ENCODE results near the gene LHX3.

The LHX3 gene

GRCh38 chr9:136231478-136232297 is 26.8 kb upstream of the LHX3 start:
- H3K9me2 ChIP-seq (replicated peaks; ENCODE audit: low read depth, low read length): no peaks in the 10 kb centered on the region
- peak overlapping the region; percentile 88 for H3K9ac ChIP-seq (ENCODE audit: low read depth, low read length, poor library complexity, severe bottlenecking)
- H4K20me1 ChIP-seq (ENCODE audit: insufficient read depth, low read length, poor library complexity, severe bottlenecking): peaks cover 12% of the 10 kb centered on the region
- H3K4me3 ChIP-seq (ENCODE audit: low read length, poor library complexity, severe bottlenecking): peak overlapping the region; percentile 74
- peaks cover 89% of the 10 kb centered on the region for H3K79me2 ChIP-seq (ENCODE audit: insufficient read depth, low read length)
- H3K9me3 ChIP-seq (ENCODE audit: insufficient read depth, low read depth, low read length): no peaks in the 10 kb centered on the region
- H3K4me2 ChIP-seq (ENCODE audit: low read depth, low read length, poor library complexity, severe bottlenecking): peak overlapping the region; percentile 88
- no peaks in the 10 kb centered on the region for H3K27me3 ChIP-seq (ENCODE audit: insufficient read depth, low read length, poor library complexity, severe bottlenecking)
- TF ChIP-seq, protein P1, sequence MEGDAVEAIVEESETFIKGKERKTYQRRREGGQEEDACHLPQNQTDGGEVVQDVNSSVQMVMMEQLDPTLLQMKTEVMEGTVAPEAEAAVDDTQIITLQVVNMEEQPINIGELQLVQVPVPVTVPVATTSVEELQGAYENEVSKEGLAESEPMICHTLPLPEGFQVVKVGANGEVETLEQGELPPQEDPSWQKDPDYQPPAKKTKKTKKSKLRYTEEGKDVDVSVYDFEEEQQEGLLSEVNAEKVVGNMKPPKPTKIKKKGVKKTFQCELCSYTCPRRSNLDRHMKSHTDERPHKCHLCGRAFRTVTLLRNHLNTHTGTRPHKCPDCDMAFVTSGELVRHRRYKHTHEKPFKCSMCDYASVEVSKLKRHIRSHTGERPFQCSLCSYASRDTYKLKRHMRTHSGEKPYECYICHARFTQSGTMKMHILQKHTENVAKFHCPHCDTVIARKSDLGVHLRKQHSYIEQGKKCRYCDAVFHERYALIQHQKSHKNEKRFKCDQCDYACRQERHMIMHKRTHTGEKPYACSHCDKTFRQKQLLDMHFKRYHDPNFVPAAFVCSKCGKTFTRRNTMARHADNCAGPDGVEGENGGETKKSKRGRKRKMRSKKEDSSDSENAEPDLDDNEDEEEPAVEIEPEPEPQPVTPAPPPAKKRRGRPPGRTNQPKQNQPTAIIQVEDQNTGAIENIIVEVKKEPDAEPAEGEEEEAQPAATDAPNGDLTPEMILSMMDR (conservative IDR thresholded peaks at IDR 0.05; ENCODE audit: low read length): no peak
- TF ChIP-seq EZH2phosphoT487 (IDR thresholded peaks at IDR 0.05; ENCODE audit: borderline replicate concordance): no peak
- H3K4me1 ChIP-seq (ENCODE audit: insufficient read depth, low read length, poor library complexity, severe bottlenecking): peaks cover 46% of the 10 kb centered on the region
- peaks cover 20% of the 10 kb centered on the region; the same call in 1 of the 2 replicates for H3K36me3 ChIP-seq (ENCODE audit: insufficient read depth, low read length)
- no peaks in the 10 kb centered on the region for H3F3A ChIP-seq (ENCODE audit: low read depth)
- H2AFZ ChIP-seq (ENCODE audit: low read length): no peak overlapping the region

- Histone ChIP-seq H3K4me1 (ENCODE audit: insufficient read depth, low read length, poor library complexity, severe bottlenecking) (peaks cover 49% of the 10 kb centered on the region), H2AFZ (ENCODE audit: low read length) (no peak overlapping the region), H4K20me1 (ENCODE audit: insufficient read depth, low read length, poor library complexity, severe bottlenecking) (peaks cover 15% of the 10 kb centered on the region), H3K9me3 (ENCODE audit: insufficient read depth, low read depth, low read length) (no peaks in the 10 kb centered on the region), H3K9me2 (replicated peaks; ENCODE audit: low read depth, low read length) (no peaks in the 10 kb centered on the region), H3K36me3 (ENCODE audit: insufficient read depth, low read length) (peaks cover 18% of the 10 kb centered on the region; the same call in 1 of the 2 replicates), H3K79me2 (ENCODE audit: insufficient read depth, low read length) (peaks cover 89% of the 10 kb centered on the region), H3K4me2 (ENCODE audit: low read depth, low read length, poor library complexity, severe bottlenecking) (peak overlapping the region; percentile 88), H3F3A (ENCODE audit: low read depth) (no peaks in the 10 kb centered on the region), H3K4me3 (ENCODE audit: low read length, poor library complexity, severe bottlenecking) (peak overlapping the region; percentile 74), H3K9ac (ENCODE audit: low read depth, low read length, poor library complexity, severe bottlenecking) (peak overlapping the region; percentile 88), H3K27me3 (ENCODE audit: insufficient read depth, low read length, poor library complexity, severe bottlenecking) (no peaks in the 10 kb centered on the region)
- TF ChIP-seq, protein P1 (conservative IDR thresholded peaks at IDR 0.05; ENCODE audit: low read length): no peak
- TF ChIP-seq EZH2phosphoT487 (IDR thresholded peaks at IDR 0.05; ENCODE audit: borderline replicate concordance): no peak
These were observed 25.8 kb upstream of the LHX3 start for GRCh38 chr9:136230773-136231172.

GRCh38 chr9:136230365-136230764 is 25.4 kb upstream of the LHX3 start:
- Histone ChIP-seq H3K9ac (ENCODE audit: low read depth, low read length, poor library complexity, severe bottlenecking) (peak overlapping the region; percentile 88), H4K20me1 (ENCODE audit: insufficient read depth, low read length, poor library complexity, severe bottlenecking) (peaks cover 18% of the 10 kb centered on the region), H3F3A (ENCODE audit: low read depth) (no peaks in the 10 kb centered on the region), H3K4me3 (ENCODE audit: low read length, poor library complexity, severe bottlenecking) (peak overlapping the region; percentile 74), H3K27me3 (ENCODE audit: insufficient read depth, low read length, poor library complexity, severe bottlenecking) (no peaks in the 10 kb centered on the region), H3K9me2 (replicated peaks; ENCODE audit: low read depth, low read length) (no peaks in the 10 kb centered on the region), H3K4me2 (ENCODE audit: low read depth, low read length, poor library complexity, severe bottlenecking) (peak overlapping the region; percentile 88), H2AFZ (ENCODE audit: low read length) (no peak overlapping the region), H3K4me1 (ENCODE audit: insufficient read depth, low read length, poor library complexity, severe bottlenecking) (peaks cover 53% of the 10 kb centered on the region), H3K79me2 (ENCODE audit: insufficient read depth, low read length) (peaks cover 89% of the 10 kb centered on the region), H3K36me3 (ENCODE audit: insufficient read depth, low read length) (peaks cover 17% of the 10 kb centered on the region; the same call in 1 of the 2 replicates), H3K9me3 (ENCODE audit: insufficient read depth, low read depth, low read length) (no peaks in the 10 kb centered on the region)
- TF ChIP-seq EZH2phosphoT487 (IDR thresholded peaks at IDR 0.05; ENCODE audit: borderline replicate concordance): no peak
- TF ChIP-seq, protein P1 (conservative IDR thresholded peaks at IDR 0.05; ENCODE audit: low read length): no peak
